ENCODE data around the gene WDR27.

GRCh38 chr6:169618526-169619490, 83.0 kb downstream of the WDR27 start:
- TF ChIP-seq CTCF (conservative IDR thresholded peaks at IDR 0.05; ENCODE audit: low read length) (no peak), EZH2phosphoT487 (IDR thresholded peaks at IDR 0.05; ENCODE audit: borderline replicate concordance, low read depth, low read length) (no peak)
